ENCODE results near the gene FANCC. TPM values are rescaled to one million over a fixed set of nuclear protein-coding genes. Genes with fewer than 3 reads are reported as not detected.
A peak's percentile ranks its signal among the peaks of the same experiment; 100 is the strongest.

The FANCC gene
- total and polyA plus RNA-seq, 2 of the 4 experiments (the other 2 are of a cell fraction), result 4.7 to 6.3 TPM

- Histone ChIP-seq H4K20me1 (ENCODE audit: insufficient read depth, low read length) (peaks cover 3% of the 10 kb centered on the region; the same call in 1 of the 2 replicates), H2AFZ (replicated peaks; ENCODE audit: low read length, poor library complexity) (no peak overlapping the region), H3K9ac (ENCODE audit: low read depth, low read length) (no peak overlapping the region), H3K56ac (ENCODE audit: extremely low read depth, insufficient read depth, low read length) (no peak overlapping the region), H4K5ac (ENCODE audit: low read depth, low read length) (no peak overlapping the region), H3K9me3 (ENCODE audit: control insufficient read depth, insufficient read depth, low read length) (no peaks in the 10 kb centered on the region; the same call in 1 of the 2 replicates), H3K18ac (ENCODE audit: low read depth, low read length) (peak overlapping the region; percentile 64; the same call in 1 of the 2 replicates), H3K27ac (ENCODE audit: insufficient read depth, low read length) (no peak overlapping the region), H4K8ac (ENCODE audit: low read depth in 2 of 2, low read length in 2 of 2) (no peak overlapping the region), H3K23ac (ENCODE audit: low read depth, low read length) (no peak overlapping the region), H4K91ac (ENCODE audit: insufficient read depth, low read depth, low read length) (no peak overlapping the region), H2BK5ac (ENCODE audit: low read depth, low read length, poor library complexity, severe bottlenecking) (no peak overlapping the region), H2BK20ac (ENCODE audit: low read depth, low read length) (peak overlapping the region; percentile 29; the same call in 1 of the 2 replicates), H3K79me1 (ENCODE audit: low read depth in 1 of 2, low read length in 2 of 2) (peaks cover 7% of the 10 kb centered on the region in 2 experiments; a peak in 3 of 4 replicates), H3K14ac (replicated peaks; ENCODE audit: low read depth, low read length) (no peak overlapping the region), H2AK5ac (ENCODE audit: low read depth, low read length) (no peak overlapping the region), H3K4me2 (ENCODE audit: low read depth, low read length) (peak overlapping the region; percentile 30), H2BK15ac (ENCODE audit: low read depth, low read length) (no peak overlapping the region), H3K36me3 (ENCODE audit: control insufficient read depth, insufficient read depth, low read length) (no peaks in the 10 kb centered on the region), H3K4me3 (ENCODE audit: insufficient read depth, low read depth, low read length) (no peak overlapping the region), H3K27me3 (ENCODE audit: control insufficient read depth, insufficient read depth, low read length) (no peaks in the 10 kb centered on the region), H3K4me1 (ENCODE audit: control insufficient read depth, insufficient read depth, low read length) (peaks cover 4% of the 10 kb centered on the region), H2BK120ac (ENCODE audit: low read depth, low read length) (no peak overlapping the region), H3K9me1 (ENCODE audit: insufficient read depth, low read length) (no peaks in the 10 kb centered on the region; the same call in 1 of the 2 replicates), H3K4ac (ENCODE audit: low read depth, low read length) (no peak overlapping the region), H2AK9ac (replicated peaks; ENCODE audit: low read depth, low read length, poor library complexity) (no peak overlapping the region)
- in situ Hi-C loops (cut with MboI; ENCODE audit: low sequenced_read_pairs), result no loop called here
- BruUV-seq (replicated peaks), result no TSS peak
- dilution Hi-C loops (cut with HindIII; ENCODE audit: low sequenced_read_pairs, unreplicated experiment), result no loop called here
- intact Hi-C loops (cut with micrococcal nuclease), result loop anchor here (1.0 kb wide), 1 partner anchor 23 kb away; no protein-coding TSS in a partner anchor
- ChIA-PET POLR2A (ENCODE audit: unreplicated experiment) (no interaction called here), CTCF (interaction anchor here (0.7 kb wide), 1 partner anchor 19 kb away, joined by 3 read pairs; no protein-coding TSS in a partner anchor)
- ATAC-seq (ENCODE audit: low read depth) (no peak; the same call in 1 of the 2 replicates), DNase-seq (no peak)
- no peak for TF ChIP-seq CHD1 (IDR thresholded peaks at IDR 0.05; ENCODE audit: low read depth, low read length)
- TF ChIP-seq RFX5 (IDR thresholded peaks at IDR 0.05; ENCODE audit: low read depth, low read length), result no peak
- WGBS, 2 experiments (ENCODE audit: extremely low coverage in 2 of 2, insufficient read length in 1 of 2), result no CpG with 5 or more reads among the region's 2 CpGs
Measured at GRCh38 chr9:95283673-95284072, 33.8 kb downstream of the FANCC start.

Data from IMR-90 (cell line).